ENCODE data around the gene TRAIP. TPM values are rescaled to one million over a fixed set of nuclear protein-coding genes. Genes with fewer than 3 reads are reported as not detected.

TRAIP gene
- total RNA-seq, 2 donors from 2014 or later = 0.98 to 2.0 TPM

DNA sequence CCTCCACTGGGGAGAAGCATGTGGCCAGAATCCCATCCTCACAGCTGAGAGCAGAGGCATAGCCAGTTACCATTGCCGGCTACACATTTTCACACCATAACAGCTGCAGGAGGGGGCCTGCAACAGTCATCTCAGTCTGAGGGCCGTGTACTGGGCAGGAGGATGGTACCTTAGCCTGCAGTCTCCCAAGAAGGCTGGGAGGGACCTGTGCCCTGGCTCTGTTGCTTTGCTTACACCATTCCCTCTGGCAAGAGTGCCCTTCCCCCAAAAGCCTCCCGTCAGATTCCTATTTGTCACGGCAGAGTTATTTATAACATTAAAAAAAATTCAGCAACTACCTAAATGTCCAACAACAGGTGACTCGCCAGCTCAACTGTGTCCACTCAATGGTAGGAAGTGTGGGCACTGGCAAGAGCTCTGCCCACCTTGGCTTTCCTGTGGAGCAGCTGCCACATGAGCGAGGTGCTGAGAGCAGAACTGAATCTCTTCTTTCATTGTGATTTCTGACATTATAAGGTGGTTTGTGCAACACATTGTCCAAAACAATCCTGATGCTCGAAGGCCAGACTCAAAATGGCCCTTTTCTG, 8.9 kb upstream of the TRAIP start:
- TF ChIP-seq, protein P1, sequence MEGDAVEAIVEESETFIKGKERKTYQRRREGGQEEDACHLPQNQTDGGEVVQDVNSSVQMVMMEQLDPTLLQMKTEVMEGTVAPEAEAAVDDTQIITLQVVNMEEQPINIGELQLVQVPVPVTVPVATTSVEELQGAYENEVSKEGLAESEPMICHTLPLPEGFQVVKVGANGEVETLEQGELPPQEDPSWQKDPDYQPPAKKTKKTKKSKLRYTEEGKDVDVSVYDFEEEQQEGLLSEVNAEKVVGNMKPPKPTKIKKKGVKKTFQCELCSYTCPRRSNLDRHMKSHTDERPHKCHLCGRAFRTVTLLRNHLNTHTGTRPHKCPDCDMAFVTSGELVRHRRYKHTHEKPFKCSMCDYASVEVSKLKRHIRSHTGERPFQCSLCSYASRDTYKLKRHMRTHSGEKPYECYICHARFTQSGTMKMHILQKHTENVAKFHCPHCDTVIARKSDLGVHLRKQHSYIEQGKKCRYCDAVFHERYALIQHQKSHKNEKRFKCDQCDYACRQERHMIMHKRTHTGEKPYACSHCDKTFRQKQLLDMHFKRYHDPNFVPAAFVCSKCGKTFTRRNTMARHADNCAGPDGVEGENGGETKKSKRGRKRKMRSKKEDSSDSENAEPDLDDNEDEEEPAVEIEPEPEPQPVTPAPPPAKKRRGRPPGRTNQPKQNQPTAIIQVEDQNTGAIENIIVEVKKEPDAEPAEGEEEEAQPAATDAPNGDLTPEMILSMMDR (IDR thresholded peaks at IDR 0.05) = no peak
- no peak for DNase-seq (ENCODE audit: low spot score)

DNA sequence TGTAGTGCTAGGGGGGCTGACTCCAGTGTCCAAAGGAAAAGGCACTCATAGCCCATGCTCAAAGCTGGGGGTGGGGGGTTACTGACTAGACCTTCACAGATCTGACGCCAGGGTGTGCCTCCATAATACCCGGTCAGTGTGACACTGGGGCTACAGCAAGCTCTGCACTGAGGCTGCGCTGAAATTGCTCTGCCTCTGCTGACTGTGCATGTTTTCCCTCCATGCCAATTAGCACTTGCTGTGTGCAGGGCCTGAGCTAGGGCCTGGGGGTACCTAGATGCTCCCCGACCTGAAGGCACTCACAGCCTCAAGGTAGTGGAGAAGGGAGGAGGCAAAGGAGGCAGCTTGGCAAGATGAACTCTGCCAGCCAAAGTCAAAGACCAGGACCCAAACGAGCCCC, 8.1 kb upstream of the TRAIP start:
- TF ChIP-seq, protein P1 (IDR thresholded peaks at IDR 0.05) = no peak
- peaks cover 6 to 10% of the 10 kb centered on the region in 2 donors for H3K27me3 ChIP-seq
- H3K9me3 ChIP-seq = no peaks in the 10 kb centered on the region
- DNase-seq (ENCODE audit: low spot score) = no peak
- no peak overlapping the region for H3K4me3 ChIP-seq
- no peaks in the 10 kb centered on the region for H3K36me3 ChIP-seq
- H3K27ac ChIP-seq = no peak overlapping the region
- H3K4me1 ChIP-seq = peaks cover 0 to 7% of the 10 kb centered on the region in 2 donors

More for the DNA sequence above, 8.9 kb upstream of the TRAIP start:
- Histone ChIP-seq H3K4me1 (peaks cover 0 to 14% of the 10 kb centered on the region in 2 donors), H3K9me3 (no peaks in the 10 kb centered on the region), H3K27me3 (peaks cover 9 to 14% of the 10 kb centered on the region in 2 donors), H3K36me3 (no peaks in the 10 kb centered on the region), H3K4me3 (no peak overlapping the region), H3K27ac (no peak overlapping the region)

DNA sequence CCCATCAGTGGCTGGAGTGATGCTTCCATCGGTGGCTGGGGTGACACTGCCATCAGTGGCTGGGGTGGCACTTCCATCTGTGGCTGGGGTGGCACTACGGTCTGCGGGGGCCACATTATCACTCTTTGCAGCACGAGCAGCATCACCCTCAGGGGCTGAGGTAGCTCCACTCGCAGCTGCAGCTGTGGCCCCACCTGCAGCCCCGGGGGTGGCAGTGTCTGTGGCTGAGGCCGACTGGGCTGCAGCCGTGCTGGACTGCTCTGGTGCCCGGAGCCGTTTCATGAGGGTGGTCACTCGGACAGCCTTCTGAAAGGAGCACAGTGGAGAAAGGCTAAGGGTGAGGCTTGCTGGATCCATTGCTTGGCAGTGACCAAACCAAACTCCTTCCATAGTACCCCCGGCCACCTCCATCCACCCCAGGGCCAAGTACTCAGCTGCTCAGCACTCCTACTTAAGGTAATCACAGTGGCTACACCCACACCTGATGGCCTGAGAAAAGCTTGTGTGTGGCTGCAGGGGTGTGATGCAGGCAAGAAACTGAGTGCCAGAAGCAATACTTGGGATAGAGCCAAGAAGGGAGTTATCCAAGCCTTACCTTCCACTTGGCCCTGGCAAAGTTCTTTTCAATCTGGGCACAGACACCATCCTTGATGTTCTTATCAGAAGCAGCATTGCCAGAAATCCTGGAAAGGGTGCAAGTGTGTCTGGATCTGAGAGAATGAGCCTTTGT, 3.4 kb upstream of the TRAIP start:
- H3K4me1 ChIP-seq = peaks cover 0 to 13% of the 10 kb centered on the region in 2 donors
- H3K27ac ChIP-seq = no peak overlapping the region
- H3K27me3 ChIP-seq = no peaks in the 10 kb centered on the region
- no peak overlapping the region for H3K4me3 ChIP-seq
- TF ChIP-seq, protein P1 (IDR thresholded peaks at IDR 0.05) = no peak
- H3K9me3 ChIP-seq = no peaks in the 10 kb centered on the region
- no peaks in the 10 kb centered on the region for H3K36me3 ChIP-seq
- no peak for DNase-seq (ENCODE audit: low spot score)

DNA sequence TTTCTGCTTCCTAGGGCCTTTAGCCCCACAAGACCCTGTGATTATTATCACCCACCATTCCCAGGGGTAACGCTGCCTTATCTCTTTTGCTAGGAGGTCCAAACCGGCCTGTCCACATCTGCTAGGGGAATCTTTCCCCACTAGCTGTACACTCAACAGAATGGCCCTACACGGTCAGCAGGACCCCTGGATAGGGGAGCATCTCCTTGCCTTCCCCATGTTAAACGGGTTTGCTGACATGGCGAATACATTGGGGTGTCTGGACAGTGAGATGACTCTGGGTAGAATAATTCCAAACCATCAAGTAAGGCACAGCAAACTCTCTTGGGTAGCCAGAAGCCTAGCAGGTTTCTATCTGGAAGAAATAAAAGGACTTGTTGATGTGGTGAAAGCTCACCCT, 702 bp downstream of the TRAIP start:
- DNase-seq (ENCODE audit: low spot score) = no peak
- Histone ChIP-seq H3K4me3 (peak overlapping the region in 1 of 2 donors; percentile 59), H3K27me3 (no peaks in the 10 kb centered on the region), H3K36me3 (no peaks in the 10 kb centered on the region), H3K27ac (no peak overlapping the region), H3K4me1 (peaks cover 0 to 13% of the 10 kb centered on the region in 2 donors), H3K9me3 (no peaks in the 10 kb centered on the region)
- TF ChIP-seq, protein P1 (IDR thresholded peaks at IDR 0.05) = no peak

DNA sequence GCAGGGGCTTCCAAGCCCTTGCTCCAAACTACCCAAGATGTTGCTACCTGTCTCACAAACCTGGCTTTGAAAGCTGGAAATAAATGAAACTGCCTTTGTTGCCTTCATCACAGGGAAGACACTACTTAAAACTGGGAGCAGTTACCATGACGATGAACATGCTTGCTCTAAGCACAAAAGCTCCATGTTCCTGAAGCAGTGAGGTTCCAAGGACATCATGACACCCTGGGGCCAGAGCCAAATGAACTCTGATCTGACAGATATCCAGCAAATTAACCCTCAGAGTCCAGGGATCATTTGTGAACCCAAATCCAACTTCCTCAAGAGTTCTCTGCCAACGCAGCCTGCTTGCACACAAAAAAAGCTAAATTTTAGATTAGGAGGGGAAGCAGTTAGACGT, 10.7 kb downstream of the TRAIP start:
- H3K4me3 ChIP-seq = no peak overlapping the region
- peaks cover 0 to 2% of the 10 kb centered on the region in 2 donors for H3K4me1 ChIP-seq
- DNase-seq (ENCODE audit: low spot score) = no peak
- H3K27me3 ChIP-seq = no peaks in the 10 kb centered on the region
- H3K27ac ChIP-seq = no peak overlapping the region
- H3K36me3 ChIP-seq = no peaks in the 10 kb centered on the region
- TF ChIP-seq, protein P1 (IDR thresholded peaks at IDR 0.05) = no peak
- H3K9me3 ChIP-seq = no peaks in the 10 kb centered on the region
